K562 (cell line): ENCODE measurements around the gene PPP3R2. TPM values are rescaled to one million over a fixed set of nuclear protein-coding genes. Genes with fewer than 3 reads are reported as not detected.

Source experiments
- ATAC-seq: fragments of 200-7000 bp; cut with Tn5 transposase; 3 replicates; pipeline ENCODE4 v1.9.1; 2020; ENCODE audit warnings: moderate library complexity
- BruUV-seq: library from RNA; stranded (reverse); fragments of 400-500 nt; replicated peaks from 2 replicates; lab custom pipeline; 2021; lab: Mats Ljungman, UMichigan
- CTCF ChIA-PET: fragments of 300-600 bp; formaldehyde crosslinking; extraction: SDS; loops from one replicate; lab custom pipeline; 2021; ENCODE audit warnings: low intra/inter-chr PET ratio; lab: Yijun Ruan, JAX
- POLR2A ChIA-PET: fragments of 300-600, 350-650 bp; sonication (Branson Sonifier 250); formaldehyde crosslinking; extraction: SDS; loops from one replicate; lab custom pipeline; 2021; ENCODE audit warnings: antibody characterized with exemption, inconsistent platforms; lab: Yijun Ruan, JAX
- DNase-seq, 4 experiments: peaks; one replicate each; pipeline versions ENCODE4 v3.0.0 to v3.0.0-alpha.2; 2011 to 2018; ENCODE audit warnings: low spot score in 3 of 4, mixed read lengths in 3 of 4; ENCODE audit errors: extremely low read depth in 1 of 4
- FAIRE-seq: peaks from 2 replicates; lab custom pipeline; 2011; peaks lifted over from hg19 to GRCh38; lab: Jason Lieb, UNC
- H2AFZ ChIP-seq: 2 replicates; pipeline ENCODE4 v1.6.0; 2011; ENCODE audit warnings: low read depth, low read length, control low read depth, inconsistent platforms
- H3K27ac ChIP-seq: fragments of 200-600 bp; 3 replicates; pipeline ENCODE4 v1.8.0; 2011; ENCODE audit warnings: low read depth, mild to moderate bottlenecking, control low read depth, inconsistent platforms, low read length, moderate library complexity, mixed read lengths; ENCODE audit errors: extremely low read depth
- H3K27me3 ChIP-seq, 2 experiments: fragments of 300-600 bp in 1 of 2; 2 replicates in 1 of 2; 3 replicates in 1 of 2; pipeline versions ENCODE4 v1.6.0 to v1.8.0; 2011; ENCODE audit warnings: inconsistent platforms in 2 of 2, low read length in 2 of 2, mild to moderate bottlenecking in 1 of 2, mixed read lengths in 1 of 2, moderate library complexity in 1 of 2; ENCODE audit not compliant: control insufficient read depth in 2 of 2, insufficient read depth in 2 of 2
- H3K36me3 ChIP-seq: fragments of 300-600 bp; 3 replicates; pipeline ENCODE4 v1.8.0; 2011; ENCODE audit warnings: mild to moderate bottlenecking, low read length, inconsistent platforms; ENCODE audit not compliant: control insufficient read depth, insufficient read depth
- H3K4me1 ChIP-seq, 2 experiments: fragments of 200-600 bp in 1 of 2; replicated peaks in 1 of 2; 2 replicates in 1 of 2; 3 replicates in 1 of 2; pipeline versions ENCODE4 v1.5.1 to v1.8.0; 2011; ENCODE audit warnings: inconsistent platforms in 2 of 2, low read length in 2 of 2, mild to moderate bottlenecking in 1 of 2, mixed read lengths in 1 of 2, moderate library complexity in 1 of 2; ENCODE audit not compliant: control insufficient read depth in 2 of 2, insufficient read depth in 2 of 2
- H3K4me2 ChIP-seq: 2 replicates; pipeline ENCODE4 v1.6.1; 2011; ENCODE audit warnings: low read length, control low read depth, inconsistent platforms, mixed read lengths; ENCODE audit not compliant: insufficient read depth
- H3K4me3 ChIP-seq: fragments of 200-600 bp; sonication (generic), shearing (Covaris generic); 2 replicates; pipeline ENCODE4 v1.5.1; 2016; ENCODE audit warnings: control low read depth, inconsistent platforms
- H3K79me2 ChIP-seq: fragments of 200-600 bp; 3 replicates; pipeline ENCODE4 v1.8.0; 2011; ENCODE audit warnings: low read length, inconsistent platforms; ENCODE audit not compliant: control insufficient read depth, insufficient read depth
- H3K9ac ChIP-seq, 2 experiments: 2 replicates each; pipeline versions ENCODE4 v1.6.0 to v1.6.1; 2011; ENCODE audit warnings: low read depth in 2 of 2, low read length in 2 of 2, control low read depth in 1 of 2, inconsistent platforms in 1 of 2, mild to moderate bottlenecking in 1 of 2, mixed read lengths in 1 of 2; ENCODE audit not compliant: insufficient read depth in 1 of 2
- H3K9me1 ChIP-seq: one replicate; pipeline ENCODE4 v1.6.0; 2011; ENCODE audit warnings: inconsistent platforms, mild to moderate bottlenecking, low read length, moderate library complexity; ENCODE audit not compliant: control insufficient read depth, insufficient read depth
- H3K9me3 ChIP-seq: replicated peaks from 2 replicates; pipeline ENCODE4 v1.5.1; 2011; ENCODE audit warnings: low read depth, low read length, inconsistent platforms; ENCODE audit not compliant: control insufficient read depth, insufficient read depth
- H4K20me1 ChIP-seq: replicated peaks from 2 replicates; pipeline ENCODE4 v1.6.1; 2011; ENCODE audit warnings: low read length, inconsistent platforms, mixed read lengths; ENCODE audit not compliant: control insufficient read depth, insufficient read depth
- ADNP ChIP-seq: fragments of 200-800 bp; sonication (Bioruptor generic); IDR thresholded peaks from 2 replicates; pipeline ENCODE4 v1.6.1; 2016; ENCODE audit warnings: missing genetic modification characterization, missing compliant biosample characterization
- BMI1 ChIP-seq: fragments of 150-350 bp; IDR thresholded peaks from 2 replicates; pipeline ENCODE4 v1.6.1; 2014; ENCODE audit warnings: low read length
- CBX8 ChIP-seq: fragments of 200-600 bp; sonication (generic); IDR thresholded peaks from 2 replicates; pipeline ENCODE4 v1.6.1; 2012; ENCODE audit warnings: borderline replicate concordance, mixed run types, low read depth, mild to moderate bottlenecking, moderate library complexity, mixed read lengths, low read length, control low read depth, inconsistent platforms; ENCODE audit not compliant: poor library complexity, severe bottlenecking; ENCODE audit errors: extremely low read depth
- CREM ChIP-seq: IDR thresholded peaks from 2 replicates; pipeline ENCODE4 v1.6.1; 2014; ENCODE audit warnings: antibody characterized with exemption, low read depth
- JUND ChIP-seq, 2 experiments: IDR thresholded peaks; 2 replicates in 1 of 2; 3 replicates in 1 of 2; pipeline ENCODE4 v1.6.1; 2011; ENCODE audit warnings: borderline replicate concordance in 2 of 2, low read depth in 2 of 2, low read length in 2 of 2, improper control_type of control experiment in 1 of 2, missing biosample characterization in 1 of 2, missing genetic modification characterization in 1 of 2, missing genetic modification reagents in 1 of 2
- NONO ChIP-seq, 2 experiments: fragments of 200-400 bp in 1 of 2; fragments of 450-650 bp in 1 of 2; formaldehyde crosslinking in 1 of 2; IDR thresholded peaks; 2 replicates each; pipeline ENCODE4 v1.6.1; 2017; ENCODE audit warnings: low read depth in 2 of 2, mild to moderate bottlenecking in 2 of 2, moderate library complexity in 2 of 2, low read length in 1 of 2
- NR2C2 ChIP-seq, 2 experiments: fragments of 200-800 bp in 1 of 2; sonication (Bioruptor generic) in 1 of 2; sonication (generic) in 1 of 2; formaldehyde crosslinking in 1 of 2; IDR thresholded peaks; 2 replicates each; pipeline versions ENCODE4 v1.6.1 to v1.8.0; 2016 to 2022; ENCODE audit warnings: mild to moderate bottlenecking in 1 of 2, missing compliant biosample characterization in 1 of 2, missing genetic modification characterization in 1 of 2, missing genetic modification reagents in 1 of 2
- PCBP2 ChIP-seq: fragments of 200-400 bp; formaldehyde crosslinking; IDR thresholded peaks from 2 replicates; pipeline ENCODE4 v1.6.1; 2018; ENCODE audit warnings: low read length, low read depth, mild to moderate bottlenecking, moderate library complexity; ENCODE audit not compliant: poor library complexity, severe bottlenecking
- RBM39 ChIP-seq: fragments of 200-400 bp; formaldehyde crosslinking; optimal IDR thresholded peaks from 2 replicates; pipeline ENCODE3; 2018; ENCODE audit warnings: low read depth, low read length
- SMAD2 ChIP-seq: fragments of 150-350 bp; IDR thresholded peaks from 2 replicates; pipeline ENCODE4 v1.6.1; 2014; ENCODE audit warnings: low read depth, mild to moderate bottlenecking, low read length
- U2AF1 ChIP-seq: fragments of 200-400 bp; formaldehyde crosslinking; optimal IDR thresholded peaks from 2 replicates; pipeline ENCODE3; 2017; ENCODE audit warnings: mild to moderate bottlenecking, low read depth, low read length, moderate library complexity
- ZNF133 ChIP-seq: fragments of 250-450 bp; sonication (Bioruptor Pico); IDR thresholded peaks from 2 replicates; pipeline ENCODE4 v1.4.0; 2020; ENCODE audit warnings: mild to moderate bottlenecking
- ZNF699 ChIP-seq: fragments of 250-450 bp; sonication (Bioruptor Pico); IDR thresholded peaks from 2 replicates; pipeline ENCODE4 v1.8.0; 2021; ENCODE audit warnings: mild to moderate bottlenecking, moderate library complexity; ENCODE audit not compliant: insufficient replicate concordance
- in situ Hi-C: fragments of 300-500 bp; cut with MboI; formaldehyde crosslinking; loops from 4 replicates; pipeline ENCODE4 v1.15.0; 2018; ENCODE audit warnings: inconsistent platforms, mixed read lengths
- intact Hi-C: fragments of 100-400 bp; cut with micrococcal nuclease; formaldehyde crosslinking; loops from 2 replicates; pipeline ENCODE4 v1.14.2; 2022
- polyA plus RNA-seq, 8 experiments: library from polyadenylated mRNA; depleted of rRNA in 4 of 8; stranded (reverse) in 5 of 8; unstranded in 3 of 8; fragments of >200 nt; fragmentation: Nextera tagmentation in 2 of 8; fragmentation: Illumina TruSeq in 1 of 8; extraction: Ambion mirVana in 2 of 8; extraction: Trizol in 1 of 8; gene quantifications; 2 replicates each; pipeline versions ENCODE4 v1.2.1 to v1.2.3, GENCODE V29; 2011 to 2014; ENCODE audit warnings: inconsistent platforms in 1 of 8, missing spikeins in 1 of 8
- total RNA-seq, 7 experiments: library from RNA; depleted of rRNA in 6 of 7; stranded (reverse); fragments of >200 nt in 6 of 7; fragmentation: Illumina TruSeq in 2 of 7; extraction: Trizol in 2 of 7; gene quantifications; 2 replicates each; pipeline versions ENCODE4 v1.2.1 to v1.2.3, GENCODE V29; 2011 to 2021; ENCODE audit warnings: low replicate concordance in 1 of 7
- TF ChIP-seq, protein P1 (sequence below): fragments of 250-450 bp; sonication (Bioruptor Pico); IDR thresholded peaks from 2 replicates; pipeline ENCODE4 v1.5.0; 2021
- TF ChIP-seq, protein P2 (sequence below): fragments of 250-450 bp; sonication (Bioruptor Pico); IDR thresholded peaks from 2 replicates; pipeline ENCODE4 v1.4.0; 2020; ENCODE audit warnings: mild to moderate bottlenecking, moderate library complexity
- TF ChIP-seq, protein P3 (sequence below): sonication (generic); formaldehyde crosslinking; IDR thresholded peaks from 2 replicates; pipeline ENCODE4 v1.9.0; 2022; ENCODE audit warnings: mild to moderate bottlenecking, missing genetic modification reagents
- TF ChIP-seq, protein P4 (sequence below): fragments of 250-450 bp; sonication (Bioruptor Pico); IDR thresholded peaks from 2 replicates; pipeline ENCODE4 v1.9.0; 2021; ENCODE audit warnings: mild to moderate bottlenecking, inconsistent platforms

Gene PPP3R2
- total and polyA plus RNA-seq, 9 of the 15 experiments (the other 6 are each of a cell fraction or from before 2014, with no cell fraction given): not detected

DNA sequence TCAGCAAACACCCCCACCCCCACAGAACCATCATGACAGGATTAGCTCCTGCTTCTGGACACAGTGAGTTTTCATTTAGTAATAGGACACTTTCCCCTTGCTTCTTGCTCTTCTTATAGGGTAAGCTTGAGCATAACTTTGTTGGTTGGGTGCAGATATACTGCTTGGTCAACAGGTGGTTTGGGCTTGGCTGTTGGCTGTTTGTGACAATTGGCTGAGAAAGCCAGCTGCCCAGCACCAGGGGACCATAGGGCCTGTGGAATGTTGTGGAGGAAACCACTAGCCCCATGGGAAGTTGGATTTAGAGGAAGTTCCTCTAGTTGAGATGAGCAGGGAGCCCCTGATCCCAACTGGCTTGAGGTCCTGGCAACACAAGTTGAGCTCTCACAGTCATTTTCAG, 30.5 kb downstream of the PPP3R2 start:
- H3K4me2 ChIP-seq: no peak overlapping the region
- no peaks in the 10 kb centered on the region for H4K20me1 ChIP-seq
- POLR2A ChIA-PET: interaction anchor here (1.3 kb wide), 1 partner anchor 9 kb away, joined by 3 read pairs; no protein-coding TSS in a partner anchor
- no peak overlapping the region for H2AFZ ChIP-seq
- no peaks in the 10 kb centered on the region for H3K9me3 ChIP-seq
- intact Hi-C loops (no loop called here), in situ Hi-C loops (no loop called here)
- CTCF ChIA-PET: no interaction called here
- no peaks in the 10 kb centered on the region for H3K9me1 ChIP-seq
- peaks cover 32% of the 10 kb centered on the region for H3K36me3 ChIP-seq
- H3K27me3 ChIP-seq: no peaks in the 10 kb centered on the region
- no peak overlapping the region for H3K9ac ChIP-seq
- no peaks in the 10 kb centered on the region; a peak in 1 of 5 replicates for H3K4me1 ChIP-seq
- no TSS peak for BruUV-seq
- DNase-seq (no peak), FAIRE-seq (no peak), ATAC-seq (no peak)
- H3K79me2 ChIP-seq: no peaks in the 10 kb centered on the region
- H3K27ac ChIP-seq: no peak overlapping the region
- no peak overlapping the region for H3K4me3 ChIP-seq
- no peak for TF ChIP-seq JUND (IDR thresholded peaks at IDR 0.05; ENCODE audit: borderline replicate concordance, low read depth, low read length)
- no peak for TF ChIP-seq JUND (tag; IDR thresholded peaks at IDR 0.05; ENCODE audit: borderline replicate concordance, low read depth, low read length)
- TF ChIP-seq, protein P1, sequence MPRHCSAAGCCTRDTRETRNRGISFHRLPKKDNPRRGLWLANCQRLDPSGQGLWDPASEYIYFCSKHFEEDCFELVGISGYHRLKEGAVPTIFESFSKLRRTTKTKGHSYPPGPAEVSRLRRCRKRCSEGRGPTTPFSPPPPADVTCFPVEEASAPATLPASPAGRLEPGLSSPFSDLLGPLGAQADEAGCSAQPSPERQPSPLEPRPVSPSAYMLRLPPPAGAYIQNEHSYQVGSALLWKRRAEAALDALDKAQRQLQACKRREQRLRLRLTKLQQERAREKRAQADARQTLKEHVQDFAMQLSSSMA: no peak
- TF ChIP-seq, protein P2, sequence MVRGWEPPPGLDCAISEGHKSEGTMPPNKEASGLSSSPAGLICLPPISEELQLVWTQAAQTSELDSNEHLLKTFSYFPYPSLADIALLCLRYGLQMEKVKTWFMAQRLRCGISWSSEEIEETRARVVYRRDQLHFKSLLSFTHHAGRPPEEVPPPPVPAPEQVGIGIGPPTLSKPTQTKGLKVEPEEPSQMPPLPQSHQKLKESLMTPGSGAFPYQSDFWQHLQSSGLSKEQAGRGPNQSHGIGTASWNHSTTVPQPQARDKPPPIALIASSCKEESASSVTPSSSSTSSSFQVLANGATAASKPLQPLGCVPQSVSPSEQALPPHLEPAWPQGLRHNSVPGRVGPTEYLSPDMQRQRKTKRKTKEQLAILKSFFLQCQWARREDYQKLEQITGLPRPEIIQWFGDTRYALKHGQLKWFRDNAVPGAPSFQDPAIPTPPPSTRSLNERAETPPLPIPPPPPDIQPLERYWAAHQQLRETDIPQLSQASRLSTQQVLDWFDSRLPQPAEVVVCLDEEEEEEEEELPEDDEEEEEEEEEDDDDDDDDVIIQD (CRISPR knock-in tag): no peak
- no peak for TF ChIP-seq CBX8
- TF ChIP-seq BMI1: no peak
- no peak for TF ChIP-seq CREM
- TF ChIP-seq ZNF699 (CRISPR knock-in tag): no peak
- TF ChIP-seq, protein P3, sequence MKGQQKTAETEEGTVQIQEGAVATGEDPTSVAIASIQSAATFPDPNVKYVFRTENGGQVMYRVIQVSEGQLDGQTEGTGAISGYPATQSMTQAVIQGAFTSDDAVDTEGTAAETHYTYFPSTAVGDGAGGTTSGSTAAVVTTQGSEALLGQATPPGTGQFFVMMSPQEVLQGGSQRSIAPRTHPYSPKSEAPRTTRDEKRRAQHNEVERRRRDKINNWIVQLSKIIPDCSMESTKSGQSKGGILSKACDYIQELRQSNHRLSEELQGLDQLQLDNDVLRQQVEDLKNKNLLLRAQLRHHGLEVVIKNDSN (CRISPR knock-in tag): no peak
- no peak for TF ChIP-seq NONO (IDR thresholded peaks at IDR 0.05; ENCODE audit: low read depth in 2 of 2, low read length in 1 of 2)
- no peak for TF ChIP-seq U2AF1
- no peak for TF ChIP-seq ZNF133 (CRISPR knock-in tag)
- no peak for TF ChIP-seq PCBP2
- TF ChIP-seq, protein P4, sequence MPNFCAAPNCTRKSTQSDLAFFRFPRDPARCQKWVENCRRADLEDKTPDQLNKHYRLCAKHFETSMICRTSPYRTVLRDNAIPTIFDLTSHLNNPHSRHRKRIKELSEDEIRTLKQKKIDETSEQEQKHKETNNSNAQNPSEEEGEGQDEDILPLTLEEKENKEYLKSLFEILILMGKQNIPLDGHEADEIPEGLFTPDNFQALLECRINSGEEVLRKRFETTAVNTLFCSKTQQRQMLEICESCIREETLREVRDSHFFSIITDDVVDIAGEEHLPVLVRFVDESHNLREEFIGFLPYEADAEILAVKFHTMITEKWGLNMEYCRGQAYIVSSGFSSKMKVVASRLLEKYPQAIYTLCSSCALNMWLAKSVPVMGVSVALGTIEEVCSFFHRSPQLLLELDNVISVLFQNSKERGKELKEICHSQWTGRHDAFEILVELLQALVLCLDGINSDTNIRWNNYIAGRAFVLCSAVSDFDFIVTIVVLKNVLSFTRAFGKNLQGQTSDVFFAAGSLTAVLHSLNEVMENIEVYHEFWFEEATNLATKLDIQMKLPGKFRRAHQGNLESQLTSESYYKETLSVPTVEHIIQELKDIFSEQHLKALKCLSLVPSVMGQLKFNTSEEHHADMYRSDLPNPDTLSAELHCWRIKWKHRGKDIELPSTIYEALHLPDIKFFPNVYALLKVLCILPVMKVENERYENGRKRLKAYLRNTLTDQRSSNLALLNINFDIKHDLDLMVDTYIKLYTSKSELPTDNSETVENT (CRISPR knock-in tag): no peak
- TF ChIP-seq ADNP: no peak
- TF ChIP-seq SMAD2: no peak
- no peak for TF ChIP-seq RBM39
- TF ChIP-seq NR2C2 (CRISPR knock-in tag; IDR thresholded peaks at IDR 0.05): no peak
- TF ChIP-seq NR2C2 (tag; IDR thresholded peaks at IDR 0.05): no peak
